NCI-H1048 (cell line): ENCODE results near the gene HES3.

Experiments used
- DNase-seq: peaks from one replicate; lab custom pipeline; 2025; lab: John Stamatoyannopoulos, UW

Gene HES3

GRCh38 chr1:6243993-6244392 lies at the start of gene HES3:
Gene HES3 (plus strand): TSS chr1:6244179. CDS start chr1:6244366, 187 bp downstream.
- DNase-seq: no peak

- no peak for DNase-seq
Measured at GRCh38 chr1:6197746-6198427, 46.1 kb upstream of the HES3 start.

DNA sequence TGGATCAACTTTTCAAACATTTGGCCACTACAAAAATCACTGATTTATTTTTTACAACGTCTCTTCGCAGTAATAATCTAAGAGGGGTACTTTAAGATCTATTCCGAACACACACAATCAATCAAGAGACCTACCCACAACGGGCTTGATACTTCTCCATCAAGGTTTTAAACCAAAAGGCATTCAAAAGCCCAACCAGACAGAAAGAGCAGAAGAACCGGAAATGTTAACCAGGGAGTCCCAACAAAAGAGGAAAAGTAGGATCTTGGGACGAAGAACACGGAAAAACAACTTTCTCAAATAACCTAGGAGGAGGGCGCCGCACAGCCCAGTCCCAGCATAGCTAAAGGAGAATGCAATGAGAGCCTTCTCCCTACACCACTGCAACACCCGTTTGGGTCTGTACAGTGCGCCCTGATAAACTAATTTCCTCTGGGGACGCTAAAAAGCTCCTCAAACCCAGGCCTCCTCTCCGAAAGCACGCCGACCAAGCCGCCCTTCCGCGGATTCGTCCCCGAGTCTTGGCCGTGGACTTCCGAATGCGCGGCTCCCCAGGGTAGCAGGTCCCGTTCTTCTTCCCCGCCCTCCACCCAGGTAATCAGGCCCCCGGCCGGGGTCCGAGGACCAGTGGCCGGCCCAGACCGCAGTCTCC lies 45.2 kb upstream of the HES3 start:
- DNase-seq: no peak

DNA sequence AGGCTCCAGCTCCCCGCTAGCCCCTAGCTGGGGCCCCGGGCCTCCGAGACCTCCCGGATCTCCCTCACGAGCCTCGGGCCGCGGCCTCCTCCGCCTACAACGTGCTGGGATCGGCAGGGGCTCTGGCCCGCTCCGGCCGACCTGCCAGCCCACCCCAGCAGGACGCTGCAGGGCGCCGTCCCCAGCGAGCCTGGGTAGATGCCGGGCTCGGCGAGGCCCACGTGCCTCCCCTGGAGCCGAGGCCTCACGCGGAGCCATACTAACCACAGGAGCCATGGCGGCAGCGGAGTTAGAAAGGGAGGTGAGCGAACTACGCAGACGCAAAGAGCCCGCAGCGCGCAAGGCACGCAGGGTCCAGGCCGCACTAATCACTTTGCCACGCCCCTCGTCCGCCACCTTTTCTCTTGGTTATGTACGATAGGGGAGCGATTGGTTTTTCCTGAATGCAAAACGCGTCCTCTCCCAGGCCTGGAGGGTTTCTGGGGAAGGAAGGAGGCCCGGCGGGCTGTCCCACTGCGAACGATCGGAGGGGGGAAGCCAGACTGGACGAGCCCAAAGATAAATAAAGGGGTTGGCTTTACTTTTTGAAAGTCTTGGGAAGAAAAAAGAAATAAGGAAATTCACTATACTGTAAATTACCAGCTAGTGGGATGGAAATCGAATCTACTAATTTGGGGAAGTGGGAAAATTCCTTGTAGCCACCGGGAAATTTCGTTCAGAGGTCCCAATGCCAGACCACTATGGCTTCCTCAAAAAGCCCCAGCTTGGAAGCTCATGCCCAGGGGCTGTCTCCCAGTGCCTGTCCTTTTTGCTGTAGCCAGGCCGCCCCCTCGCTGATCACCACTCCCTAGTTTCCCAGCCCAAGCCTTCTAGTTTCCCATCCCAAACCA lies 44.4 kb upstream of the HES3 start, which contains the start of gene RPL22:
TSS of gene RPL22 (minus strand) at position 298 of the 890 bp plus-strand sequence. CDS start at position 276, 22 bp downstream.
- peak; percentile 99 for DNase-seq

DNA sequence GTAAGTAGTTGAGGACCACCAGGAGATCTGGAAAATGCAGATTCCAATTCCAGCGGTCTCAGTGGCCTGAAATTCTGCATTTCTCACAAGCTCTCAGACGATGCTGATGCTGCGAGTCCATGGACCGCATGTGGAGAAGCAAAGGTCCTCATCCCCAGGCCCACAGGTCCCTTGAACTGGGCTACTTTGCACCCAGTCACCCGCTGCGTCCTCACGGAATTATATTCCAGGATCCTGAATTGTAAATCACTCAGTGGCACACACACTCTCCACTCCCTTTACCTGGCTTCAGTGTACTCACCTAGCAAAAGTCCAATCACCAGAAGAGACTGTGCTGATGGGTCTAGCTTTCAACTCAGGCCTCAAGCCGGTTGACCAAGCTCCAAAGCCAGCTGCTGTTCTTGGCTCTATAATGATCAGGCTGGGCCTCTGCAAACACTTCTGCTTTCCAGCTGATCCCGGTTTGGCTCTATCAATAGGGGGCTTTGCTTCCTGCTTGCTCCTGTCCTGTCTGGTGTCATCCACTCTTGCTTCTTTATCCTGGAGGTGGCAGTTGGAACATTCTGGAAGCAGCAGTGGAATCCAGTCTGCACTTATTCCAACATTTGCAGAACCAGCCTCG lies 43.7 kb upstream of the HES3 start:
- no peak for DNase-seq

- DNase-seq: no peak
Measured at GRCh38 chr1:6202256-6202655, 41.7 kb upstream of the HES3 start.

DNA sequence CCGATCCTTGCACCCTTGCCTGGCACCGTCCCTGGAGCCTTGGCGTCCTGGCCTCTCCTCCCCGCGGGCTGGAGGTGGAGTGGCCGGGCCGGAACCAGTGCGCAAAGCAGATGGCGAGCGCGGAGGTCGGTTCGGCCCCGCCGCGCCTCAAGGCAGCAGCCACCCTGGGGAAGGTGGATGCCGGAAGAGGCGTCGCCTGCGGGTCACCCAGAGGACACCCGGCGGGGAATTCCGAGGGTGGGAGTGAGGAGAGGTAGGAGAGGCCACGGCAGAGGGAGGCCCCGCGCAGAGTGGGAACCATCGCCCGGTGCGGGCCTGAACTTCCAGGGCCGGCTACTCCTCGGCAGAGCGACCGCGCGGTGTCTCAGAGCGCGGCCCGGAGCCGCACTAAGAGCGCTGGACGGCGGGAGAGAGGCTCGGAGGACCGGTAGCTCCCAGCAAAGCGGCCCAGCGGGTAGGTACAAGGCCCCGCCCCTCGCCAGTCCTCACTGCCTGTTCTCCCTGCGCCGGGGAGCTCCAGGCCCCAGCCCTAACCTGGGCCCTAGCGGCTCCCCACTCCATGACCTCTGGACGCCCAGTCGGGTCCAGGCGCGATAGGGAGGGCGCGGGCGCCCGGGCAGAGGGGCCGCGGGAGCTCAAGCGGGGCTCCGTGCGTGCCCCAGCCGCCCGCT lies 38.0 kb upstream of the HES3 start, which contains the start of gene RNF207:
TSS of gene RNF207 (plus strand) at position 271 of the 671 bp plus-strand sequence. CDS start 417 bp downstream, outside the sequence.
- DNase-seq: no peak

- DNase-seq: no peak
Measured at GRCh38 chr1:6206520-6206855, 37.5 kb upstream of the HES3 start.

- DNase-seq: no peak
Measured at GRCh38 chr1:6207075-6207885, 36.7 kb upstream of the HES3 start.

GRCh38 chr1:6207921-6208320 lies 36.1 kb upstream of the HES3 start:
- DNase-seq: no peak

- DNase-seq: no peak
Measured at GRCh38 chr1:6208723-6209660, 35.0 kb upstream of the HES3 start.

GRCh38 chr1:6209661-6210580 lies 34.1 kb upstream of the HES3 start:
- no peak for DNase-seq

DNA sequence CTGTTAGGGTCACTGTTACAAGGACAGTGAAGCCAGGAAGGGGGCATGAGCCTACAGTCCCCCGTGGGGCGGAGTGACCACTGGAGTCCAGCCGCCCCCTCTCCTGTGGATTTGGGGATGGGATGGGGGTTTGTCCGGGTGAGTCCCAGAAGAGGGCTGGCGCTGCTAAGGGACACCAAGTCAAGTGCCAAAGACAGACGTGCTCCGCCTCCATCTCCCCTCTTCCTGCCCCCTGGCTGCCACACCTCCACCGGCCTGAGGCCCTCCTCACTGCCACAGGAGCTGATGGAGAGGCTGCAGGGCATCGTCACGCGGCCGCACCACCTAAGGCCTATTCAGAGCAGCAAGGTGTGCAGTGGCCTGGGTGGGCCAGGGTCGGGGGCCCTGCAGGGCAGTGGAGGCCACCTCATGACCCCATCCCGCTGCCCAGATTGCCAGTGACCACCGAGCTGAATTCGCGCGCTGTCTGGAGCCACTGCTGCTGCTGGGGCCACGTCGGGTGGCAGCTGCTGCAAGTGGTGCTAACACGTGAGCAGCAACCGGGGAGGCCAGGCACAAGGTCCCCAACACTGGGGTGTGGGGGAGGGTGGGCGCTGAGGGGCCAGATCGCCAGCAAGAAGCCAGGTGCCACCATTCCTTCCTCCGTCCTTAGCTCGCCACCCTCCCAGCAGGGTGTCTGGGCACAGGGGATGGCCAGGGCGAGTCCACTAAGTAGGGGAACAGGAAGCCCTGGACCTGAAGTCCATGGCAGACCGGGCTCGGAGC lies 33.2 kb upstream of the HES3 start:
- DNase-seq: no peak

DNA sequence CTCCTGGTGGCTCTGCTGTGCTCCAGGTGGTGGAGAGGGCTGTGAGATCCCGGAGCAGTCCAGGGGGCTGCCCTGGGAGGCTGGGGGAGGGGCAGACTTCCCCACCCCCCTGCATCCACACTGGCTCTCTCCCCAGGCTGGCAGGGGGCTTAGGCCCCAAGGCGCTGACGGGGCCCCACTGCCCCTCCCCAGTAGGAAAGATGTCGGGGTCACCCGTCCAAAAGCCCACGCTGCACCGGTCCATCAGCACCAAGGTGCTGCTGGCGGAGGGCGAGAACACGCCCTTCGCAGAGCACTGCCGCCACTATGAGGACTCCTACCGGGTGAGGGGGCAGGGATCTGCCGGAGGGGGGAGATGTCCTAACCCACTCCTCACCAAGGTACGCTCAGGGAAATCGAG lies 32.2 kb upstream of the HES3 start:
- no peak for DNase-seq

GRCh38 chr1:6212193-6212959 lies 31.6 kb upstream of the HES3 start:
- DNase-seq: no peak

DNA sequence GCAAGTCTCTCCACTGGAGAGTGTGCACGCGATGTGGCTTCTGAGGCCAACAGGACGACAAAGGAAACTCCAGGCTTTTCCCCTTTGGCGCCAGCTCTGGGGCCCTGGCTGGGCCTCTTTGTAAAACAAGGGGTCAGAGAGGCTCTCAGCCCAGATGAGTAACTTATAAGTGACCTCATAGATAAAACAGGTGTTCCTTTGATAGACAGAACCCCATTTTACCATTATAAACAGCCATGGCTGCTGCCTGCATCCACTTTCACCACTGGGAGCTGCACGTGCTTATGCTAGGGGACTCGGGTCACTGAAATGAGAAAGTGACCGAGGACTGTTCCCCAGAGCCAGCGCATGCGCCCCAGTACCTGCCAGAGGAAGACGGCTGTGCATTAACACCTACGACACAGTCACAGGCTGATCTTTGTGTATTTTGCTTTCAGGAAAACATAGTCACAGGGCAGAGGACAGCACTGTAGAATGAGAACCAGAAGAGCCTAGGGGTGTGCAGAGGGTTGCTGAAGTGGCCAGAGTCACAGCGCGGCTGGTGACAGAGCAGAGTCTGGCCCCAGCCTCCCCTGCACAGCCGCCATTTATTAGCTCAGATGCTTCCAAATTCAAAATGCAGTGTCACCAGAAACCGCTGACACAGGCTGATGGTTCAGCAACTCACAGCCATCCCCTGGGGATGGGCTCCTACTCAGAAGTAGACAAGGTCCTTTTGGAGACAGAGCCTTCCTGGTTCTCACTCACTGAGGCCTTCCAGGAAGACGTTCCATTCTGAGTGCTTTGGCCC lies 25.4 kb upstream of the HES3 start:
- DNase-seq: no peak
